ENCODE data around the gene KIAA1549. TPM values are rescaled to one million over a fixed set of nuclear protein-coding genes. Genes with fewer than 3 reads are reported as not detected.

KIAA1549 gene
- total RNA-seq, 1 experiment from 2014 or later, result 18.7 TPM

GRCh38 chr7:138878856-138879255 lies 102.3 kb downstream of the KIAA1549 start:
- H3K27ac Mint-ChIP-seq, result peak overlapping the region; percentile 34; the same call in 1 of the 2 replicates

GRCh38 chr7:138878051-138878450 lies 103.1 kb downstream of the KIAA1549 start:
- no peak overlapping the region for H3K4me3 Mint-ChIP-seq
- DNase-seq (ENCODE audit: low spot score) (no peak), ATAC-seq (peak; percentile 53)
- H3K9me3 Mint-ChIP-seq, result no peaks in the 10 kb centered on the region
- H3K27ac Mint-ChIP-seq, result no peak overlapping the region
- peaks cover 36% of the 10 kb centered on the region for H3K36me3 Mint-ChIP-seq
- ChIA-PET POLR2A (no interaction called here), CTCF (interaction anchor here (0.6 to 1.8 kb wide), 2 partner anchors 8 to 19 kb away, joined by 3 to 6 read pairs; no protein-coding TSS in a partner anchor)
- H3K27me3 Mint-ChIP-seq (ENCODE audit: low read depth), result no peaks in the 10 kb centered on the region
- 0 out of 2 replicates have a peak, but pooled peaks cover 3% of the 10 kb centered on the region for H3K4me1 Mint-ChIP-seq
- no peak for TF ChIP-seq ATF2 (CRISPR knock-in tag; IDR thresholded peaks at IDR 0.05; ENCODE audit: borderline replicate concordance, low read depth)
- no peak for TF ChIP-seq TEAD4 (CRISPR knock-in tag; IDR thresholded peaks at IDR 0.05)
- TF ChIP-seq ELF4 (CRISPR knock-in tag; IDR thresholded peaks at IDR 0.05; ENCODE audit: low read depth), result no peak
- TF ChIP-seq ZNF317 (CRISPR knock-in tag; IDR thresholded peaks at IDR 0.05; ENCODE audit: borderline replicate concordance, low read depth), result no peak
- no peak for TF ChIP-seq KAT7 (CRISPR knock-in tag; IDR thresholded peaks at IDR 0.05; ENCODE audit: borderline replicate concordance)
- TF ChIP-seq MXD4 (CRISPR knock-in tag; IDR thresholded peaks at IDR 0.05; ENCODE audit: borderline replicate concordance), result no peak
- no peak for TF ChIP-seq FOXK1 (CRISPR knock-in tag; IDR thresholded peaks at IDR 0.05)
- TF ChIP-seq EMX1 (CRISPR knock-in tag; IDR thresholded peaks at IDR 0.05), result no peak
- no peak for TF ChIP-seq ZNF416 (CRISPR knock-in tag; IDR thresholded peaks at IDR 0.05)

More at GRCh38 chr7:138878856-138879255, 102.3 kb downstream of the KIAA1549 start:
- CTCF ChIA-PET, result no interaction called here
- DNase-seq (ENCODE audit: low spot score), result no peak
- no peak for ATAC-seq
- Mint-ChIP-seq H3K36me3 (peaks cover 36% of the 10 kb centered on the region), H3K4me1 (0 out of 2 replicates have a peak, but pooled peaks cover 3% of the 10 kb centered on the region), H3K27me3 (ENCODE audit: low read depth) (no peaks in the 10 kb centered on the region), H3K9me3 (no peaks in the 10 kb centered on the region), H3K4me3 (no peak overlapping the region)
- no peak for TF ChIP-seq ZNF396 (CRISPR knock-in tag; IDR thresholded peaks at IDR 0.05; ENCODE audit: borderline replicate concordance)
- no peak for TF ChIP-seq SP1 (CRISPR knock-in tag; conservative IDR thresholded peaks at IDR 0.05)
- no peak for TF ChIP-seq E2F5 (CRISPR knock-in tag; IDR thresholded peaks at IDR 0.05)
- no peak for TF ChIP-seq ARID4B (CRISPR knock-in tag; IDR thresholded peaks at IDR 0.05; ENCODE audit: borderline replicate concordance)
- TF ChIP-seq NR2C2 (CRISPR knock-in tag; IDR thresholded peaks at IDR 0.05), result no peak
- no peak for TF ChIP-seq USF1 (CRISPR knock-in tag; IDR thresholded peaks at IDR 0.05)
- TF ChIP-seq PRRX2 (CRISPR knock-in tag; IDR thresholded peaks at IDR 0.05), result no peak
- TF ChIP-seq FOXP1 (CRISPR knock-in tag; IDR thresholded peaks at IDR 0.05; ENCODE audit: borderline replicate concordance), result no peak
- TF ChIP-seq ATF2 (CRISPR knock-in tag; IDR thresholded peaks at IDR 0.05; ENCODE audit: borderline replicate concordance, low read depth), result no peak
- TF ChIP-seq ELF4 (CRISPR knock-in tag; IDR thresholded peaks at IDR 0.05; ENCODE audit: low read depth), result no peak
- no peak for TF ChIP-seq RELA (CRISPR knock-in tag; IDR thresholded peaks at IDR 0.05; ENCODE audit: borderline replicate concordance)
- TF ChIP-seq SMAD3 (CRISPR knock-in tag; IDR thresholded peaks at IDR 0.05; ENCODE audit: borderline replicate concordance), result no peak
- no peak for TF ChIP-seq JUN (CRISPR knock-in tag; IDR thresholded peaks at IDR 0.05)
- no peak for TF ChIP-seq EMX1 (CRISPR knock-in tag; IDR thresholded peaks at IDR 0.05)
- no peak for TF ChIP-seq ZNF416 (CRISPR knock-in tag; IDR thresholded peaks at IDR 0.05)
- no peak for TF ChIP-seq ZBTB21 (CRISPR knock-in tag; IDR thresholded peaks at IDR 0.05; ENCODE audit: borderline replicate concordance)
- POLR2A ChIA-PET, result no interaction called here

Measured in WTC11 (cell line).